Stimulated activated CD4-positive, alpha-beta T cell treated with anti-CD3 and anti-CD28 coated beads, Interleukin-2, amount 100 ng/mL, for 4 hours (primary cell): ENCODE measurements around the gene TNS1.

Experiments
- DNase-seq: peaks from one replicate; pipeline ENCODE4 v3.0.0-alpha.2; 2020; ENCODE audit warnings: low read depth

Gene TNS1

DNA sequence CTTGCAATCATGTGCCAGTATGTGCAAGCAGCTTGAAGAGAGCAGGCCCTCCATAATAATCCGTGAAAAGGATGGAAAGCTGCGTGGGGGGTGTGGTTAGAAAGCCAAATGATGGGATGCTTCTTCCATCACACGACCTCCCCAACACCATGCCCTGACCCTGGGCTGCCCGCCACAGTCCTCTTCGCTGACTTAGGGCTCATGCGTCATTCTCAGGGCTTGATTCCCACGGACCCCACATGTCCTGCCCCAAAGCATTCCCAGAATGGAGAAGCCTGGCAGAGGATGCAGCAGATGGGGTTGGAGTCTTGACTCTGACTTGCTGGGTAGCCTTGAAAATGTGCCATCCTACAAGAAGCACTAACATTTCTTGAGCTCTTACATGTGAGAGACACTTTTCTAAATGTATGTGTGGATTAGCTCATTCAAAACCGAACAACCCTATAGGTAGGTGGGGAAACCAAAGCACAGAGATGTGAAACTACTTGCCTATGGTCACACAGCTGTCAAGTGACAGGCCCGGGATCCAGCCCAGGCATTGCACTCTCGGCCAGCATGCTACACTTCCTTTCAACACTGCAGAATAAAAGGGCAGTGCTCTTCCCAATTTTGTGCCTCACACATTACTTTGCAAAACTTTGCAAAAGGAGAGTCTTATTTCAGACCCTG lies 3.7 kb downstream of the TNS1 start:
- no peak for DNase-seq

DNA sequence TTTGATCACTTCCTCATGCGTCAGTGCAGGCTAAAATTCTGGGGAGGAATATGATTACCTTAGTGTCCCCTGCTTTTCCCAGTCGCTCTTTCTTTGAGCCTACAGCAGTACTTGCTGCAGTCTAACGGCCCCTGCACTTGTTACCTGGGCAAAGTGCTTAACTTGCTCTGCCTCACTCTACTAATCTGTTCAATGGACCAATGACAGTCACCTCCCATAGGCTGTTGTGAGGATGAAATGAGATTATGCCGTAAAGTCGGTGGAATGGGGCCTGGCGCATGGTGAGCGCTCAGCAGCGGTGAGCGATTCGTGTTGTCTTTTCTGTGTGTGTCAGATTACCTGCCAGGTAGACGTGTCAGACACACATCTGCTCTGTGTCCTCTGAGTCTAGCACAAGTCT lies 5.3 kb downstream of the TNS1 start:
- DNase-seq, result no peak

DNA sequence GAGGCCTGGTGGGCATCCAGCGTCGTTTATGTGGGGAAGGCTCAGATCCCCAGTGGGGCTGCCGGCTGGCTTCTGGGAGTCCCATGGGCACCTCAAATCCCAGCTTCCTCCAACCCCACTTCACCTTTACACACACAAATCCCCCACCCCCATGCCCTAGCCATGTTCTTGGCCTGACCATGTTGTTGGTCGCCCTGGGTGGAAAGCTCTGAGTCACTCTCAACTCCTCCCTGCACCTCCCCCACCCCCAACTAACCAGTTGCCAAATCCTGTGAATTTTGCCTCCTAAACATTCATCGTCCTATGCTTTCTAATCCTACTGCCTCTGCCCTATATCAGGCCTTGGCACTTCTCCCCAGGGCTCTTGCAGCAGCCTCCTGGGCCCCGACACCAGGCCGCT lies 6.4 kb downstream of the TNS1 start:
- no peak for DNase-seq

DNA sequence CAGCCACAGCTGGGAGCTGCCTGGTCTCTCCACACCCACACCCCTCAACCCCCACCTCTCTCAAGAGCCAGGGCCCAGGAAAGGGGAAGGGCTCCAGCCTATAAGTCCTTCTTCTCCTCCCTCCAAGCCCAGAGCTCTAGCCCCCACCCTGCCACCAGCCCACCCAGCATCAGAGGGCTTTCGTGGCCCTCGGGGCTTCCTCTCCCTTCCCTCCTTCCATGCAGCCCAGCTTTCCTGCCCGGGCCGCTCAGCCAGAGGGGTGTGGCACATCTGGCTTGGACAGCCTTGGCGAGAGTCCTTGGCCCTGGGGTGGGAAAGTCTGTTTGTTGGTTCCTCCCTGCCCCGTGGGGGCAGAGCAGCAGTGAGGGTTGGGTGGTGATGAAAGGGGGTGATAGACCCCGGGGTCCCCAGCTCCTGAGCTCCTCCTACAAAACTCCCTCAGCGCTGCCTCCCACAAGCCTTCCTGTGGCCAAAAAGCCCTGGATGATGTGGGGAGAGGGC lies 7.0 kb downstream of the TNS1 start:
- no peak for DNase-seq

DNA sequence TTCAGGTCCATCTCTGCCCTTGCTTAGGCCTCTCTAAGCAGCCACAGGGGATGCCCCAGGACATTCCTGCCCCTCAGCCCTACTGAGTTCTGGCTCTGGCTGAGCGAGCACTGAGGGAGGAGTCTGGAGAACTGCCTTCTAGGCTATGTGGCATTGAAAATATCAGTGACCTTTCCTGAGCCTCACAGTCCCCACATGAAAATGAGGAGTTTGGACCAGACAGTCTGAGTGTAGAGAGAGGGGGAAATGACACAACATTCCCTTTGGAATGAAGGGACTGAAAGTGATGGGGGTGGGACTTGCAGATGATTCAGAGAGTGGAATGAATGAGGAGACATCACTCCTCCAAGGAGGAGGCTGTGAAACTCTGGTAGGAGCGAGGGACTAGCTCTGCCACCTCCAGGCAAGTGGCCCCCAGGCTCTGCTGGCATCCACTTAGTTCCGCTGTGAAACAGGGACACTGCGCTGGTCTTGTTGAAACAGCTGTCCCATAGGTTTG lies 8.0 kb downstream of the TNS1 start:
- DNase-seq, result no peak

DNA sequence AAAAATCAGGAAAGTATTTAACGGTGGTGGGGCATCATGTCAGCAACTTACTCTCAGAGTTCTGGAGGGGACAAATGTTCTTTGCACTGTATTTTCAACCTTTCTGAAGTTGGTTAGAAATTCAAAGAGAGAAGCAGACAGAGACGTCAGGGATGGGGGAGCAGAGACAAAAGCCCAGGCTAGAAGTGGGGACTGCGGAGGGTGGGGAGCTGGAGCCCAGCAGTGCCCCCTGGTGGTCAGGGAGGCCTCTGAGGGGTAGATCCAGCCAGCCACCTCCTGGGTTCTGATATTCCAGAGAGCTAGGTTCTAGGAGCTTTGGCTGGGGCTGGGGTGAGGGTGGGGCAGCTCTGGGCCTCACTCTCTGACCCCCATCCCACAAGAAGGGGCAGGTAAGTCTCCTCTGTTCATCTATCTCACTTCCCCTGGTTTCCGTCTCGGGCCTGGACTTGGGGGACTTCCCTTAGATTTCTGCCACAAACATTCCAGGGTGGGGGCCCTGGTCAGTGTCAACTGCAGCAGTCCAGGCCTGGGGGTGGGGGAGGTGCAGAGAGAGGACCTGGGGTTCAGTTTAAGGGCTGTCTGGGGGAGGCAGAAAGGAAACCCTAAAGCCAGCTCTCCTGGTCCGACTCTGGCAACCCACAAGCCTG lies 8.9 kb downstream of the TNS1 start:
- DNase-seq, result no peak

DNA sequence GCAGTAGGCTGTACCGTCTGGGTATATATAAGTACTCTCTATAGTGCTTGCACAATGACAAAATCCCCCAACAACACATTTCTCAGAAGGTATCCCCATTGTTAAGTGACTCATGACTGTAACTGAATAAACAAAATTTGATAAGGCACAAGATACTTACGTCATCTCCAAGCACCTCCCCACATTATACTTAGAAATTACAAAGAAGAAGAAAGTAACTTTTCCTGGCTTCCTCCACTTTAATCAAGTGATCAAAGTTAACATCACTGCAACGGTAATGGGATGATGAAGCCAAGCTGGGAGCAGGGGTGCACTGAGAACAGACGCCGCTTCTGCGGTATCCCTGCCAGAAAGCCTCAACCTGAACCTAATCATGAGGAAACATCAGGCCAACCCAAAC lies 9.7 kb downstream of the TNS1 start:
- DNase-seq, result no peak

DNA sequence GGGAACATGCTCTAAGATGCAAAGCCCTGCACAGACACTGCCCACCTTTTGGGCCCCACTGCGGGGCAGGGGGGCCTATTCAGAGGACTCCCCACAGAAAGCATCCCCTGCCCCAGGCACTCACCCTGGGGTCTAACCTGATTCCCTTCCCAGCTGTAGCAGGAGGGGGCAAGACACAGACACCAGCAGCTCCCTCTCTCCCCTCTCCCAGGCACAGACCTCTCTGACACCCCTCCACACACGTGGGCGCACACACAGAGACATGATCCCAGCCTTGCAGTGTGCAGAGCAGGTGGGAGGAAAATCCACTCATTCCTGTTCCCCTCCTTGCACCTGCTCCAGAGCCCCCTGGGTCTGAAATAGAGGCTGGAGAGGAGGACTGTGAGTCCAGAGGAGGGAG lies 10.7 kb downstream of the TNS1 start:
- DNase-seq, result no peak

DNA sequence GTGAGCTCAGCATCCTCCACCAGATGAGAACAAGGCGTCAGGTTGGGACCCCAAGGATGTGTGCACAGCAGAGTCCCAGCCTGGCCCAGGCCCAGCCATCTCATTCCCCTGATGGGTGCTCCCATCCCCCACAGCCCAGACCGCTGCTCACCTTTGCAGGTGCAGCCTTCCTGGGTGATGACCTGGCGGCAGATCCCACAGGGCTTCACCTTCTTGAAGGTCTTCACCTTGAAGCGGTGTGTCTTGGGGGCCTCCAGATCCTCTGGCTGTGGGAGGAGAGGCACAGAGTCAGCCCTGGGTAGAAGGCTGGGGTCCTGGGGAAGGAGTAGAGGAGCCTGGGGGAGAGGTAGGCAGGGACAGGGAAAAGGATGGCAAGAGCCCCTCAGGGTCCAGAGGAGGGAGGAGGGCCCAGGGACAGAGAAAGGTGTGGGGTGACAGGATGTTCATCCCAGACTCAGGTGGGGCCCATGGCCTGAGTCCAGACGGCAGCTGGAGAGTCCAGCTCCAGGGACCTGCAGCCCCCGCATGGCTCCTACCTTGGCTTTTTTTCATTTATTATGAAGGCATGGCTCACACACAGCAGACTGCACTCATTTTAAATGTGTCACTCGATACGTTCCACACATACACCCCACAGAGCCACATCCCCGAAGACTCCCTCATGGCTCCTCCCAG lies 11.9 kb downstream of the TNS1 start:
- no peak for DNase-seq

DNA sequence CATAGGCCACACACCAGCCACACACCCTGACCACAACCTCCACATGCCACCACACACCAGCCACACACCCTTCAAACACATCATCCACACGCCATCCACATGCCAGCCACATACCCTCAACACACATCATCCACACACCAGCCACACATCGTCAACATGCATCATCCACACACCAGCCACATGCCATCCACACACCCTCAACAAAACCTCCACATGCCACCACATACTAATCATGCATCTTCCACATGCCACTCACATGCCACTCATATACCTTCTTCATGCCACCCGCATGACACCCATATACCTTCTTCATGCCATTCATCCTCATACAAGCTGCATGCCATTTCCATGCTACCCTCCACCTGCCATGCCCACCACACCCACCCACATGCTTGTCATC lies 12.4 kb downstream of the TNS1 start:
- no peak for DNase-seq

DNA sequence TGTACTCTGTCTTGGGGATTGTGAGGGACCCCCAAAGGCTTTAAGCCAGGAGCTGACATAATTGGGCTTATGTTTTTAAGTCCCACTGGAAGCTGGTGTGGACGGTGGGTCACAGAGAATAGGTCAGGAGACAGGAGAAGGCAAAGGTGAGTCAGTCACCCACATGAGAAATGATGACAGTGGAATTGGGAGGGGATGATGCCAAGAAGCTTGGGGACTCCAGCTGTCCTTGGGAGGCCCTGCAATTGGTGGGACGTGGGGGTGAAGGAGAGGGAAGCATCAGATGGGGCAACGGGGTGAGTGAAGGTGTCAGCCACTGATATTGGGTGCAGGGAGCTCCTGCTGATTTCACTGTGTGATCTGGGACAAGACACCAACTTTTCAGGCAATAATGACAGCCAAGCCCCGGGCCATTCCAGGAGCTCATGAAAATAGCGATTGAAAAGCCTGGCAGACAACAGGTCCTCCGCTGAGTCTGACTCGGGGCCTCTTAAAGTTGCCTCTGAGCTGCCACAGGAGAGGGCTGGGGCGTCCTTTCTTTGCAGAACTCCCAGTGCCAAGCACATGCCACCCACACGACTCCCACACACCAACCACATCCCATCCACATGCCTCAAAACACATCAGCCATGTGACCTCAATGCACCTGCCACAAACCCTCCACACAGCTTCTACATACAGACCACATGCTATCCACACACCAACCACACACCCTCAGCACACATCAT lies 13.4 kb downstream of the TNS1 start:
- no peak for DNase-seq

DNA sequence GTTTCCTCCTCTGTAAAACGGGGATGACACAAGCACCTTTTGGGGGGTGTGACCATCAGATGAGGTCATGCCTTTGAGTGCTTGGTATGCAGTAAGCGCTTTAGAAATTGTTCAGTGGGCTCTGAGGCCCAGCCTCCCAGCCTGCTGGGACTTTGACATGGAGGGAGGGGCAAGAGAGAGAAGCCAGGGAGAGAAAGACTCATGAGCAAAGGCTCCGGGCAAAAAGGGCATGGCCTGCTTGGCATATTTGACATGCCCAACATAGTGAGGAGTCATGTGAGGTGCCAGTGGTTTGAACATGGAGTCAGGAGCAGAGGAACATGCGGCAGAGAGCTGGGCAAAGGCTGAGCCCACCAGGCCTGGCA lies 14.0 kb downstream of the TNS1 start:
- DNase-seq, result no peak

DNA sequence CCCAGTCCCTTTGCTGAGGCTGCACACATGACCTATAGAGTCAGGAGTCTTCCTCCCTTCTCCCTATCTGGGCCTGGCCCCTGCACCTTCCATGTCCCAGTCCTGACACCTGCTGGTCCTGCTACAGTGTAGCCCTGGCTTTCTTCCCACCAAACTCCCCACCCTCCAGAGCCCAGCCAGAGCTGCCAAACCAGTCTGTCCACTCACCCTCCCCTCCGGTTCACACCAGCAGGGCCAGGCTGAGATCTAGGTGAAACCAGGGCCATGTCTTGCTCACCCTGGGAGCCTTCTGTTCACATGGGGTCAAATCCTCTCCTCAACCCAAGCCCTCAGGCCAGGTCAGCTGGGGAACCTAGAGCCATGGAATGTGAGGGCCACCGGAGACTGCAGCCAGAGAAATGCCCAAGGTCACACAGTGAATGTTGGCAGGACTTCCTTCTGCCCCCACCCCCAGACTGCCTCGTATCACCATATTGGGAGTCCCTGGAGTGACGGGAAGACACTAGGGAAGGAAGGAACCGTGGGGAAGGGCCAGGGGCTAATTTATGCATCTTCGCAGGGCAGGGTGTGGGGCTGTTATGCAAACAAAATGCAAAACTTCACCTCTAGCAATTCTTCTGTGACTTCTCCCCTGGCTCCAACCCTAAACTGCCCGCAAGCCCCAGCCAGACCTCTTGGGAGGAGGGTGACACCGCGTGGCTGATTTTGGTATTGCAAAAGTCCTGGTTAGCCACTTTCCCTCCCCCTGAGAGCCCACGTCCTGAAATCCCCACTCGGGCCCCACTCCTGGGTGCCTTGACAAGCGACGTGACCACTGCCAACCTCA lies 14.6 kb downstream of the TNS1 start:
- peak; percentile 41 for DNase-seq

DNA sequence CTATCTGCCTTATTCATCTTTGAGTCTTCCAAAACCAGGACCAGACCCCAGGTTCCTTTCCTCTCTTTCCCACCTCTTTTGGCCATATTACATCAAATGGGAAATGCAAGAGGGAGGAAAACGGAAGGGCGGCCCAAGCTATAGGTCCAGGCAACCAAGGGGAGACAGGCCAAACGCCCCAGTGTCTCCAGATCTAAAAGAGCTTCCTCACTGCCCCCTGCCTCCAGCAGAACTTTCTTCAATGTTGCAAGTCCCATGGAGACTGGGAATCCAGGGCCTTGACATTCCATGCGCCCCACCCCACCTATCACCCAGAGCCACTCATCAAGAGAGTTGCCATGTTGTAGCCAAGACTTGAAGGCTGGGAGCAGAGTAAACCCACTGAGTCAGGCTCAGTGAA lies 15.4 kb downstream of the TNS1 start:
- no peak for DNase-seq

DNA sequence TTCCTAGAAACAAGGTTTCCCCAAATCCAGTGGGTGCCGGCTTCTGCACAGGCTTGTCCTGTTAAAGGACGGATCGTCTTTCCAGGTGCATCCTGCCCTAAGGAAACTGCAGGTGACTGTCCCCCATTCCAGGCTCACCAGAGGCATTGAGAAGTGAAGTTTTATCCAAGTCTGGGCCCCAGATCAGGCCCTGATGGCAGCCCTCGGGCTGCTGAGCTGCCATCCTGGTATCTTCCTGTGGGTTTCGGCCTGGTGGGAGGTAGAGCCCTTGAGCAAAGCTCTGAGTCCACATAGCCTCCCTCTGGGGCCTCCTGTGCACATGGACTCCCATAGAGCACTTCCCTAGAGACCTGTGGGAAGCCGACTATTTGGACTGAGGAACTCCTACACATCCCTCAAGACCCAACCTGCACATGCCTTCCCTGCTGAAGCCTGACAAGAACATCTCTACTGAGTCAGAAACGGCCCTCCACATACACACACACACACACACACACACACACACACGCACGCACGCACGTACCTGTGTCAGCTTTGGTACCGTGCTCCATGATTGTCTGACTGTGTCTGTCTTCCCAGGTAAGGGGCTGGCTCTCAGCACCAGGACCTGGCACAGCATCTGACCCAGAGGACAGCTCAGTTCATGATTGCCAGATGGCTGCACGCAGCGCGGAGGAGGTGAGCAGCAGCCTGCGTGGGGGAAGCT lies 16.4 kb downstream of the TNS1 start:
- no peak for DNase-seq

DNA sequence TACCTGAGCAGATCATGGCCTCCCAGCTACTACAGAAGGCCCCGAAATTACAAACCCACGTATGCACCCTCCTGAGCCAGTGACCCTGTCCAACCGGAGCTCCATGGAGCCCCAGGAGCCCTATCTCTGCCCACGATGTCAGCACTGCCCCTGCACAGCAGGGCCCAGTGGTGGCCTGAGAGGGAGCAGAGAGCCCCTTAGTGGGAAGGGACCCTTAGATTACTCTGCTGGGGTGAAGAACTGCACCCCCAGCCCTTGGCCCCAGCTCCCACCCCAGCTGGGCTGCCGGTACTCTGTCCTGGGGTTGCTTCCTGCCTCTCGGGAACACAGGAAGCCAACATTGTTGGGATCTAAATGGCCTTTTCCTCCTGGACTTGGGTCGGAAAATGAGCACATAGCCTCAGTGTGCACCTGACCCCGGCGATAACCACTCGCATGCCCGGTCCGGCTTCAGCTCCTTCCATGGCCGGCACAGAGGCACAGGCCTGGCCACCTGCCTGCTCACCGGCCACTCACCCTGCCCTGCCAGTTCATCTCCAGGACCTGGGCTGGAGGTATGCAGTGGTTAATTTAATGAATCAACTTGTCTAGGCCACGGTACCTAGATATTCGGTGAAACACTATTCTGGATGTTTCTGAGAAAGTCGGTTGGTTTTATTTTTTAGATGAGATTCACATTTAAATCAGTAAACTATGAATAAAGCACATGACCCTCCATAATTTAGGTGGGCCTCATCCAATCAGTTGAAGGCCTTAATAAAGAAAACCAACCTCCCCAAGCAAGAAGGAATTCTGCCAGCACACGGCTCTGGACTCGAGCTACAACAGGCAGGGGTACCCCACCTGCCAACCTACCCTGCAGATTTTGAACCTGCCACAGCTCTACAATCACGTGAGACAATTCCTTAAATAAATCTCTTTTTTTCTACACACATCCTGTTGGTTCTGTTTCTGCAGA lies 19.2 kb downstream of the TNS1 start:
- DNase-seq, result no peak

DNA sequence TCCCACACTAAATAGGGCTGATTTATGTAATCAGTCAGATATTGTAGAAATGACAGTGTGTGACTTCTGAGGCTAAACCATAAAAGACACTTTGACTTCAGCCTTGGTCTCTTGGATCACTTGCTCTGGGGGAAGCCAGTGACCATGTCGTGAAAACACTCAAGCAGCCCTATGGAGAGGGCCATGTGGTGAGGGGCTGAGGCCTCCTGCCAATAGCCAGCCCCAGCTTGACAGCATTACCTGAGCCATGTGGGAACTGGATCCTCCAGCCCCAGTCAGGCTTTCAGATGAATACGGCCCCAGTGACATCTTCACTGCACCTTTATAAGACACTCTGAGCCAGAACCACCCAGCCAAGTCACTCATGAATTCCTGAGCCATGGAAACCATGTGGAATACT lies 20.8 kb downstream of the TNS1 start:
- no peak for DNase-seq

DNA sequence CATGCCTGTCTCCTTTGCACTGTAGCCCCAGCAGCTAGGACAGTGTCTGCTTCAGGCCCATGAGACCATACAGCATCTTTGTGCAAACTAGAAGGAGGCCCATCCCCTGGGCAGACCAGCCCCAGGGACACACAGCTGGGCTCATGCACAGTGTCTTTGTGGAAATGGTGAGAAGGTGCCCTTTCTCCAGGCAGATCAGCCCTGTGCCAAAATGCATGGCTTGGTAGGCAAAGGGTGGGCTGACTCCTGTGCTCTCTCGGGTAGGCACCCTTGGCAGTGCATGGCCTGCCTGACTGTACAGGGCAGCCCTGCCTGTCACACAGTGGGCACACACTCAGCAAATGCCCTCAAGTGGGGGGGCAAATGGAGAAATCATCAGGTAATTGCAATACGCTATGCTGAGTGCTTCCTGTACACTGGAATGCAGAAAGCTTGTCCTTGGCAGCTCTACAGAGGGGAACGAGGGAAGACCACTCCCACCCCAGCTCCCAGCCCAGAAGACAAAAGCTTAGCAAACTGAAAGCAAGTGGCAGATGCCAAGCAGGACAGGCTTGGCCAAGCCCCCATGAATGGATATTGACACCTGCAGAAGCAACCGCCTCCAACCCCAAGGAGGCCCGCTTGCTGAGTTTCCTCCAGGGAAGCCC lies 21.6 kb downstream of the TNS1 start:
- no peak for DNase-seq

DNA sequence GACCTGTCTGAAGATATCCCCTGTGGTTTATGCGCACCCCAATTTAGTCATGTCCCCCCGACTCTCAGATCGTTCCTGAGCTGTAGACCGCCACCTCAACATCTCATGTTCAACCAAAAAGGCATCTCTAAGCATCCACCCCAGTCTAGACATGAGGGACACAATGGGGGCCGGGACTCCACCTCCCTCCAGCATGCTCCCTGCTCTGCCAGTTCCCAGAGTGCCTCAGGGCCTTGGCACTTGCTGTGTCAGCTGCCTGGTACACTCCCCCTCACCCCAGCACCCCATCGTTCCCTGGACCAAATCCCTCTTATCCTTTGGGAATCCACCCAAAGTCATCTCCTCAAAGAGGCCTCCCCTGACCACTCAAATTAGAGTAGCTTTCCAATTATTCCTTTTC lies 22.2 kb downstream of the TNS1 start:
- no peak for DNase-seq
